Measurements from ENCODE around the gene SPTBN5. TPM values are rescaled to one million over a fixed set of nuclear protein-coding genes. Genes with fewer than 3 reads are reported as not detected.

The SPTBN5 gene
- total and polyA plus RNA-seq, 4 donors: 1.6 to 3.5 (median 1.9) TPM

DNA sequence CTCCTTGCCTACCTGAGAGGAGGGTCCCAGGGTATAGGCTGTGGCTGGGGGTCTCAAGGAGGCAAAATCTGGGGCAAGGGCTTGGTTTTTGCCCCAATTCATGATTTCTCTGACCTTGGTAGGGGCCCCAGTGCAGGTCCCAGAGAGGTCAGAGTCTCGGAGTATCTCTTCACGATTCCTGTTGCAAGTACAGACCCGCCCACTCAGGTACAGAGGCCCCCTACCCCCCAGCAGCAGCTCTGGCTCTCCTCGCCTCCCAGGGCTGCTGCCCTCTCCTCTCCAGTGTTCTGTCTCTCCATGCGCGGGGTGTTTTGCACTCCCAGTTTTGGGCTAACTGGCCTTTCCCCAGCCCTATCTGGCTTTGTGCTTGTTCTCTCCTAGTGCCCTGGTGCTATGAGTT is 71.4 kb downstream of the SPTBN5 start:
- no peak overlapping the region for H3K4me3 ChIP-seq
- TF ChIP-seq, protein P1, sequence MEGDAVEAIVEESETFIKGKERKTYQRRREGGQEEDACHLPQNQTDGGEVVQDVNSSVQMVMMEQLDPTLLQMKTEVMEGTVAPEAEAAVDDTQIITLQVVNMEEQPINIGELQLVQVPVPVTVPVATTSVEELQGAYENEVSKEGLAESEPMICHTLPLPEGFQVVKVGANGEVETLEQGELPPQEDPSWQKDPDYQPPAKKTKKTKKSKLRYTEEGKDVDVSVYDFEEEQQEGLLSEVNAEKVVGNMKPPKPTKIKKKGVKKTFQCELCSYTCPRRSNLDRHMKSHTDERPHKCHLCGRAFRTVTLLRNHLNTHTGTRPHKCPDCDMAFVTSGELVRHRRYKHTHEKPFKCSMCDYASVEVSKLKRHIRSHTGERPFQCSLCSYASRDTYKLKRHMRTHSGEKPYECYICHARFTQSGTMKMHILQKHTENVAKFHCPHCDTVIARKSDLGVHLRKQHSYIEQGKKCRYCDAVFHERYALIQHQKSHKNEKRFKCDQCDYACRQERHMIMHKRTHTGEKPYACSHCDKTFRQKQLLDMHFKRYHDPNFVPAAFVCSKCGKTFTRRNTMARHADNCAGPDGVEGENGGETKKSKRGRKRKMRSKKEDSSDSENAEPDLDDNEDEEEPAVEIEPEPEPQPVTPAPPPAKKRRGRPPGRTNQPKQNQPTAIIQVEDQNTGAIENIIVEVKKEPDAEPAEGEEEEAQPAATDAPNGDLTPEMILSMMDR (IDR thresholded peaks at IDR 0.05; ENCODE audit: control extremely low read depth, extremely low read depth): no peak
- WGBS, 2 donors: 93% methylated on average over 6 of the region's 6 CpGs
- H3K27ac ChIP-seq (ENCODE audit: low read depth in 1 of 2, low read length in 1 of 2): no peak overlapping the region
- no peaks in the 10 kb centered on the region for H3K27me3 ChIP-seq (ENCODE audit: control insufficient read depth in 3 of 3, insufficient read depth in 3 of 3, low read length in 2 of 3)
- peaks cover 3 to 67% (median 26%) of the 10 kb centered on the region in 4 donors for H3K36me3 ChIP-seq (ENCODE audit: control insufficient read depth in 4 of 4, insufficient read depth in 4 of 4, low read length in 4 of 4)
- H3K9ac ChIP-seq (ENCODE audit: insufficient read depth in 1 of 2, low read length in 2 of 2): no peak overlapping the region
- no peaks in the 10 kb centered on the region for H3K9me3 ChIP-seq (ENCODE audit: control insufficient read depth in 4 of 4, insufficient read depth in 3 of 4, low read length in 3 of 4)
- ATAC-seq (ENCODE audit: insufficient read depth, low FRiP score) (no peak), DNase-seq (no peak)
- peaks cover 0 to 3% (median 0%) of the 10 kb centered on the region in 5 donors for H3K4me1 ChIP-seq (ENCODE audit: control insufficient read depth in 5 of 5, insufficient read depth in 5 of 5, low read length in 5 of 5)

DNA sequence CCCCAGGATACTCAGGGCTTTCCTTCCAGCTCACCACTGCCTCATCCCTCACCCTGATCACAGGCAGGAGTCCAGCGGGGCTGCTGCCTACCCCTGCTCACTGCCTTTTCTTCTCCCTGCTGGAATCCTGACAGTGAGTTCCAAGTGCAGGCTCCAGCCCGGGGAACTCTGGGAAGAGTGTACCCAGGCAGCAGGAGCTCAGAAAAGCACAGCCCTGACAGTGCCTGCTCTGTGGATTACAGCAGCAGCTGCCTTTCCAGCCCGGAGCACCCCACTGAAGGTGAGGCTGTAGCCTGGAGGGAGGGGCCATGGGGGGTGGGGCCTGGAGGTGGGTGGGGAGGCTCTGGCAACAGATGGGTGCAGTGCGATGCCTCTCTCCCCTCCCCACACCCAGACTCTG is 72.0 kb downstream of the SPTBN5 start:
- Histone ChIP-seq H3K4me3 (no peak overlapping the region), H3K27me3 (ENCODE audit: control insufficient read depth in 3 of 3, insufficient read depth in 3 of 3, low read length in 2 of 3) (no peaks in the 10 kb centered on the region), H3K9ac (ENCODE audit: insufficient read depth in 1 of 2, low read length in 2 of 2) (no peak overlapping the region), H3K36me3 (ENCODE audit: control insufficient read depth in 4 of 4, insufficient read depth in 4 of 4, low read length in 4 of 4) (peaks cover 4 to 74% (median 29%) of the 10 kb centered on the region in 4 donors), H3K9me3 (ENCODE audit: control insufficient read depth in 4 of 4, insufficient read depth in 3 of 4, low read length in 3 of 4) (peaks cover 0 to 2% (median 0%) of the 10 kb centered on the region in 4 donors), H3K4me1 (ENCODE audit: control insufficient read depth in 5 of 5, insufficient read depth in 5 of 5, low read length in 5 of 5) (no peaks in the 10 kb centered on the region), H3K27ac (ENCODE audit: low read depth in 1 of 2, low read length in 1 of 2) (no peak overlapping the region)
- ATAC-seq (ENCODE audit: insufficient read depth, low FRiP score) (no peak), DNase-seq (no peak)
- TF ChIP-seq, protein P1 (IDR thresholded peaks at IDR 0.05; ENCODE audit: control extremely low read depth, extremely low read depth): no peak
- WGBS, 2 donors: 91 to 97% methylated on average over 4 of the region's 4 CpGs

DNA sequence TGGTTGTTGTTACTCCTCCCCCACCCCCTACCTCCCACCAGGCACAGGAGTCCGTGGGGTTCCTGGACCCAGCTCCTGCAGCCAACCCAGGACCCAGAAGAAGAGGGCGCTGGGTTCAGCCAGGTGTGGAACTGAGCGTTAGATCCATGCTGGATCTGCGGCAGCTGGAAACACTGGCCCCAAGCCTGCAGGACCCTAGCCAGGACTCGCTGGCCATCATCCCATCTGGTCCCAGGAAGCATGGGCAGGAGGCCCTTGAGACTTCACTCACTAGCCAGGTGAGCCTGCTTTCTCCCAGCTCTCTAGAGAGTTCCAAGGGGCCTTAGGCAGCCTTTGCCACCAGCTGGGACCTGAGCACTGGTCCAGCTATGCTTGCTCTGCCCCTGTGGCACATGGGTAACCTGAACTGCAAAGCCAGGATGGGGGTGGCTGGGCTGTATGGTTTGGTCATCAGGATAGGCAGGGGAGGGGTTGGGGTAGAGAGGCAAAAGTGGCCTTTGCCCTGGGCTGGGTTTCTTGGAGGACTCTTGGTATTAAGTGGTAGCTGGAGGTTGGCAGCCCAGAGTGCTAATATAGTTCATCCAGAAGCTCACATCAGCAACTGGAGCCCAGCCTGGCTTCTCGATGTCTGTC is 72.9 kb downstream of the SPTBN5 start:
- DNase-seq (no peak), ATAC-seq (ENCODE audit: insufficient read depth, low FRiP score) (no peak)
- peaks cover 6 to 75% (median 32%) of the 10 kb centered on the region in 4 donors for H3K36me3 ChIP-seq (ENCODE audit: control insufficient read depth in 4 of 4, insufficient read depth in 4 of 4, low read length in 4 of 4)

More for the DNA sequence above, 72.9 kb downstream of the SPTBN5 start:
- Histone ChIP-seq H3K9ac (ENCODE audit: insufficient read depth in 1 of 2, low read length in 2 of 2) (no peak overlapping the region), H3K4me3 (no peak overlapping the region), H3K27me3 (ENCODE audit: control insufficient read depth in 3 of 3, insufficient read depth in 3 of 3, low read length in 2 of 3) (no peaks in the 10 kb centered on the region), H3K27ac (ENCODE audit: low read depth in 1 of 2, low read length in 1 of 2) (no peak overlapping the region), H3K4me1 (ENCODE audit: control insufficient read depth in 5 of 5, insufficient read depth in 5 of 5, low read length in 5 of 5) (no peaks in the 10 kb centered on the region), H3K9me3 (ENCODE audit: control insufficient read depth in 4 of 4, insufficient read depth in 3 of 4, low read length in 3 of 4) (peaks cover 0 to 3% (median 0%) of the 10 kb centered on the region in 4 donors)
- 87 to 94% methylated on average over 6 of the region's 6 CpGs for WGBS, 2 donors
- TF ChIP-seq, protein P1 (IDR thresholded peaks at IDR 0.05; ENCODE audit: control extremely low read depth, extremely low read depth): no peak

Data from lung (tissue), 12 donors.